ENCODE results near the gene TRPM3.

TRPM3 gene

GRCh38 chr9:70814597-70814996, 306.8 kb downstream of the TRPM3 start:
- DNase-seq, result no peak

- DNase-seq, result no peak
Measured at GRCh38 chr9:70813141-70813540, 308.3 kb downstream of the TRPM3 start.

GRCh38 chr9:70811638-70812037, 309.8 kb downstream of the TRPM3 start:
- DNase-seq, result no peak

GRCh38 chr9:70806875-70807274, 314.5 kb downstream of the TRPM3 start:
- no peak for DNase-seq

GRCh38 chr9:70805949-70806348, 315.5 kb downstream of the TRPM3 start:
- DNase-seq, result no peak

GRCh38 chr9:70802758-70803436, 318.5 kb downstream of the TRPM3 start:
- no peak for DNase-seq

GRCh38 chr9:70802206-70802605, 319.2 kb downstream of the TRPM3 start:
- no peak for DNase-seq

- DNase-seq, result no peak
Measured at GRCh38 chr9:70801181-70801829, 320.1 kb downstream of the TRPM3 start.

- DNase-seq, result no peak
Measured at GRCh38 chr9:70798018-70798417, 323.4 kb downstream of the TRPM3 start.

GRCh38 chr9:70795841-70796240, 325.6 kb downstream of the TRPM3 start:
- no peak for DNase-seq

GRCh38 chr9:70792796-70793195, 328.6 kb downstream of the TRPM3 start:
- DNase-seq, result no peak

GRCh38 chr9:70791936-70792335, 329.5 kb downstream of the TRPM3 start:
- DNase-seq, result no peak

- no peak for DNase-seq
Measured at GRCh38 chr9:70789086-70789485, 332.3 kb downstream of the TRPM3 start.

GRCh38 chr9:70784456-70784855, 337.0 kb downstream of the TRPM3 start:
- DNase-seq, result no peak

- no peak for DNase-seq
Measured at GRCh38 chr9:70778568-70778967, 342.9 kb downstream of the TRPM3 start.

- DNase-seq, result no peak
Measured at GRCh38 chr9:70773579-70773978, 347.8 kb downstream of the TRPM3 start.

- no peak for DNase-seq
Measured at GRCh38 chr9:70772601-70773000, 348.8 kb downstream of the TRPM3 start.

- DNase-seq, result no peak
Measured at GRCh38 chr9:70765946-70766345, 355.5 kb downstream of the TRPM3 start.

- DNase-seq, result peak; percentile 88
Measured at GRCh38 chr9:70761139-70761670, 360.2 kb downstream of the TRPM3 start.

GRCh38 chr9:70760228-70760627, 361.2 kb downstream of the TRPM3 start:
- DNase-seq, result no peak

- no peak for DNase-seq
Measured at GRCh38 chr9:70753311-70753710, 368.1 kb downstream of the TRPM3 start.

- DNase-seq, result no peak
Measured at GRCh38 chr9:70749066-70749465, 372.4 kb downstream of the TRPM3 start.

GRCh38 chr9:70747261-70747718, 374.1 kb downstream of the TRPM3 start:
- peak; percentile 45 for DNase-seq

- DNase-seq, result peak; percentile 73
Measured at GRCh38 chr9:70746760-70747159, 374.7 kb downstream of the TRPM3 start.
